Measurements from ENCODE around the gene ZNF207.

DNA sequence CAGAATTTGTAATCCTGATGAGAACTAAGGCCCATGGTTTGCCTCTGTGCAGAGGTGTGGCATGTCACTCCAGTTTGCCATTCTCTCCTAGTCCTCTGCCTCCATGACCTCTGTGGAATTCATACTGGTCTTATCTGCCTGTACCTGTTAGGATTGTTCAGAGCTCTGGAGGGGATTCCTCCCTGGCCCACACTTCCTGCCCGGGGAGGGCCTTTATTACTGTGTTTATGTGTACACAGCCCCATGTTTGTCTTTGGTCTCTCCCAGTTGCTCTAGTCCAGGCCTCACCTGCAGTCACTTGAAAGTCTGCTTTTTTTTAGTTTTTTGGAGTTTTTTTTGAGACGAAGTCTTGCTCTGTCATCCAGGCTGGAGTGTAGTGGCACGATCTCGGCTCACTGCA, 47.9 kb upstream of the ZNF207 start:
- TF ChIP-seq, protein P1, sequence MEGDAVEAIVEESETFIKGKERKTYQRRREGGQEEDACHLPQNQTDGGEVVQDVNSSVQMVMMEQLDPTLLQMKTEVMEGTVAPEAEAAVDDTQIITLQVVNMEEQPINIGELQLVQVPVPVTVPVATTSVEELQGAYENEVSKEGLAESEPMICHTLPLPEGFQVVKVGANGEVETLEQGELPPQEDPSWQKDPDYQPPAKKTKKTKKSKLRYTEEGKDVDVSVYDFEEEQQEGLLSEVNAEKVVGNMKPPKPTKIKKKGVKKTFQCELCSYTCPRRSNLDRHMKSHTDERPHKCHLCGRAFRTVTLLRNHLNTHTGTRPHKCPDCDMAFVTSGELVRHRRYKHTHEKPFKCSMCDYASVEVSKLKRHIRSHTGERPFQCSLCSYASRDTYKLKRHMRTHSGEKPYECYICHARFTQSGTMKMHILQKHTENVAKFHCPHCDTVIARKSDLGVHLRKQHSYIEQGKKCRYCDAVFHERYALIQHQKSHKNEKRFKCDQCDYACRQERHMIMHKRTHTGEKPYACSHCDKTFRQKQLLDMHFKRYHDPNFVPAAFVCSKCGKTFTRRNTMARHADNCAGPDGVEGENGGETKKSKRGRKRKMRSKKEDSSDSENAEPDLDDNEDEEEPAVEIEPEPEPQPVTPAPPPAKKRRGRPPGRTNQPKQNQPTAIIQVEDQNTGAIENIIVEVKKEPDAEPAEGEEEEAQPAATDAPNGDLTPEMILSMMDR (IDR thresholded peaks at IDR 0.05; ENCODE audit: low read depth, low read length) = no peak
- TF ChIP-seq EZH2phosphoT487 (IDR thresholded peaks at IDR 0.05; ENCODE audit: low read depth) = no peak
